K562 (cell line): ENCODE measurements around the gene TPD52L2. TPM values are rescaled to one million over a fixed set of nuclear protein-coding genes. Genes with fewer than 3 reads are reported as not detected.

Experiments used
- ARID1B ChIP-seq: fragments of 450-650 bp; IDR thresholded peaks from 2 replicates; pipeline ENCODE4 v1.6.1; 2016; ENCODE audit warnings: antibody characterized with exemption, mild to moderate bottlenecking, inconsistent platforms
- L3MBTL2 ChIP-seq: fragments of 450-650 bp; IDR thresholded peaks from 2 replicates; pipeline ENCODE4 v1.6.1; 2016; ENCODE audit warnings: mild to moderate bottlenecking, moderate library complexity
- MLX ChIP-seq, 2 experiments: fragments of 450-650 bp in 1 of 2; sonication (generic) in 1 of 2; formaldehyde crosslinking; conservative IDR thresholded peaks; 2 replicates each; pipeline versions ENCODE4 v1.4.0 to v1.8.1; 2020 to 2022; ENCODE audit warnings: mild to moderate bottlenecking in 1 of 2, missing genetic modification reagents in 1 of 2
- RAD21 ChIP-seq, 2 experiments: fragments of 250-450 bp in 1 of 2; fragments of 450-650 bp in 1 of 2; sonication (Bioruptor Pico) in 1 of 2; formaldehyde crosslinking in 1 of 2; IDR thresholded peaks in 1 of 2; conservative IDR thresholded peaks in 1 of 2; 2 replicates each; pipeline versions ENCODE4 v1.4.0 to v1.8.0; 2020 to 2022; ENCODE audit warnings: mild to moderate bottlenecking in 2 of 2, moderate library complexity in 1 of 2
- SAP30 ChIP-seq: fragments of 200-600 bp; sonication (generic); IDR thresholded peaks from 2 replicates; pipeline ENCODE4 v1.6.1; 2012; ENCODE audit warnings: borderline replicate concordance, low read depth, mild to moderate bottlenecking, moderate library complexity, low read length, control low read depth, inconsistent platforms; ENCODE audit not compliant: insufficient read depth, poor library complexity, severe bottlenecking
- SMC3 ChIP-seq: conservative IDR thresholded peaks from 2 replicates; pipeline ENCODE4 v1.6.1; 2011; ENCODE audit warnings: low read depth, low read length, improper control_type of control experiment; ENCODE audit not compliant: insufficient read depth
- XRCC3 ChIP-seq: fragments of 450-650 bp; IDR thresholded peaks from 2 replicates; pipeline ENCODE4 v1.6.1; 2017; ENCODE audit warnings: mild to moderate bottlenecking, moderate library complexity
- ZFX ChIP-seq: sonication (generic); formaldehyde crosslinking; IDR thresholded peaks from 2 replicates; pipeline ENCODE4 v1.8.0; 2022; ENCODE audit warnings: mild to moderate bottlenecking, missing genetic modification reagents, moderate library complexity
- ZNF583 ChIP-seq: fragments of 250-450 bp; sonication (Bioruptor Pico); IDR thresholded peaks from 2 replicates; pipeline ENCODE4 v1.4.0; 2020
- ZNF592 ChIP-seq: fragments of 450-650 bp; IDR thresholded peaks from 2 replicates; pipeline ENCODE4 v1.6.1; 2017; ENCODE audit warnings: antibody characterized with exemption, mild to moderate bottlenecking
- polyA plus RNA-seq, 8 experiments: library from polyadenylated mRNA; depleted of rRNA in 4 of 8; stranded (reverse) in 5 of 8; unstranded in 3 of 8; fragments of >200 nt; fragmentation: Nextera tagmentation in 2 of 8; fragmentation: Illumina TruSeq in 1 of 8; extraction: Ambion mirVana in 2 of 8; extraction: Trizol in 1 of 8; gene quantifications; 2 replicates each; pipeline versions ENCODE4 v1.2.1 to v1.2.3, GENCODE V29; 2011 to 2014; ENCODE audit warnings: inconsistent platforms in 1 of 8, missing spikeins in 1 of 8
- total RNA-seq, 7 experiments: library from RNA; depleted of rRNA in 6 of 7; stranded (reverse); fragments of >200 nt in 6 of 7; fragmentation: Illumina TruSeq in 2 of 7; extraction: Trizol in 2 of 7; gene quantifications; 2 replicates each; pipeline versions ENCODE4 v1.2.1 to v1.2.3, GENCODE V29; 2011 to 2021; ENCODE audit warnings: low replicate concordance in 1 of 7

Gene TPD52L2
- total and polyA plus RNA-seq, 9 of the 15 experiments (the other 6 are each of a cell fraction or from before 2014, with no cell fraction given): 1.9 to 117 (median 74.6) TPM

GRCh38 chr20:63863798-63864544 lies 1.1 kb upstream of the TPD52L2 start (continued):
- TF ChIP-seq RAD21 (CRISPR knock-in tag; conservative IDR thresholded peaks at IDR 0.05 in 1 of 2, IDR thresholded peaks at IDR 0.05 in 1 of 2): peak; percentile 95
- no peak for TF ChIP-seq ARID1B
- peak; percentile 73 for TF ChIP-seq SMC3
- no peak for TF ChIP-seq MLX (CRISPR knock-in tag; conservative IDR thresholded peaks at IDR 0.05)
- TF ChIP-seq ZFX: peak; percentile 80
- TF ChIP-seq ZNF592: peak; percentile 49; the same call in 1 of the 2 replicates
- TF ChIP-seq L3MBTL2: peak; percentile 74
- TF ChIP-seq ZNF583 (CRISPR knock-in tag): 0 out of 2 replicates have a peak, but pooled peaks have one; percentile 22
- TF ChIP-seq SAP30: no peak
- TF ChIP-seq XRCC3: no peak
